H1 (cell line): ENCODE data around the gene BCLAF3. TPM values are rescaled to one million over a fixed set of nuclear protein-coding genes. Genes with fewer than 3 reads are reported as not detected.

ENCODE experiments used
- CTCF ChIA-PET: fragments of 300-600 bp; sonication (Branson Sonifier 250); formaldehyde crosslinking; loops from one replicate; lab custom pipeline; 2021; ENCODE audit not compliant: partially characterized antibody; lab: Charles Lee
- POLR2A ChIA-PET: fragments of 300-600 bp; sonication (Branson Sonifier 250); formaldehyde crosslinking; loops from one replicate; lab custom pipeline; 2021; ENCODE audit warnings: inconsistent platforms; ENCODE audit not compliant: partially characterized antibody; lab: Charles Lee
- DNase-seq, 2 experiments: peaks; one replicate each; pipeline versions ENCODE4 v3.0.0 to v3.0.0-alpha.2; 2010 to 2022; ENCODE audit warnings: low spot score in 2 of 2, low read depth in 1 of 2, mixed read lengths in 1 of 2
- FAIRE-seq: peaks from 2 replicates; lab custom pipeline; 2011; peaks lifted over from hg19 to GRCh38; lab: Jason Lieb, UNC
- H2AFZ ChIP-seq: 2 replicates; pipeline ENCODE4 v1.8.1; 2012; ENCODE audit warnings: low read length, inconsistent platforms
- H2AK5ac ChIP-seq: 2 replicates; pipeline ENCODE4 v1.6.1; 2013; ENCODE audit warnings: low read depth, low read length
- H2BK120ac ChIP-seq: replicated peaks from 2 replicates; pipeline ENCODE3; 2013; ENCODE audit warnings: low read depth, low read length, inconsistent platforms
- H2BK12ac ChIP-seq: 2 replicates; pipeline ENCODE4 v1.6.1; 2013; ENCODE audit warnings: low read depth, low read length
- H2BK15ac ChIP-seq: 2 replicates; pipeline ENCODE4 v1.6.1; 2013; ENCODE audit warnings: low read length
- H2BK20ac ChIP-seq: 2 replicates; pipeline ENCODE4 v1.6.1; 2013; ENCODE audit warnings: low read length
- H2BK5ac ChIP-seq: 2 replicates; pipeline ENCODE4 v1.6.1; 2013; ENCODE audit warnings: low read depth, low read length
- H3K14ac ChIP-seq: 2 replicates; pipeline ENCODE4 v1.6.1; 2013; ENCODE audit warnings: inconsistent platforms; ENCODE audit not compliant: insufficient read length
- H3K18ac ChIP-seq: 2 replicates; pipeline ENCODE4 v1.6.1; 2013; ENCODE audit warnings: low read length; ENCODE audit errors: extremely low read depth
- H3K23ac ChIP-seq: 2 replicates; pipeline ENCODE4 v1.6.1; 2013; ENCODE audit warnings: inconsistent platforms; ENCODE audit not compliant: insufficient read length
- H3K23me2 ChIP-seq: 2 replicates; pipeline ENCODE4 v1.6.1; 2013; ENCODE audit warnings: low read depth, low read length
- H3K27ac ChIP-seq: 2 replicates; pipeline ENCODE4 v1.6.1; 2011; ENCODE audit warnings: low read depth, low read length, inconsistent platforms
- H3K27me3 ChIP-seq, 4 experiments: replicated peaks in 1 of 4; 1 replicate in 1 of 4; 2 replicates in 3 of 4; pipeline versions ENCODE4 v1.6.1 to v1.8.1; 2011 to 2013; ENCODE audit warnings: low read length in 3 of 4, mild to moderate bottlenecking in 3 of 4, inconsistent platforms in 2 of 4, mixed read lengths in 2 of 4, moderate library complexity in 1 of 4; ENCODE audit not compliant: control insufficient read depth in 3 of 4, insufficient read depth in 3 of 4; ENCODE audit errors: extremely low read depth in 1 of 4
- H3K36me3 ChIP-seq, 4 experiments: 2 replicates each; pipeline versions ENCODE4 v1.6.1 to v1.8.1; 2011 to 2013; ENCODE audit warnings: mild to moderate bottlenecking in 4 of 4, low read length in 3 of 4, moderate library complexity in 2 of 4, control low read depth in 1 of 4, inconsistent platforms in 1 of 4; ENCODE audit not compliant: insufficient read depth in 4 of 4, control insufficient read depth in 2 of 4
- H3K4ac ChIP-seq: replicated peaks from 2 replicates; pipeline ENCODE3; 2013; ENCODE audit warnings: low read length, low read depth, mixed read lengths, inconsistent platforms; ENCODE audit not compliant: insufficient read length
- H3K4me1 ChIP-seq, 4 experiments: replicated peaks in 1 of 4; 1 replicate in 1 of 4; 2 replicates in 3 of 4; pipeline versions ENCODE4 v1.6.1 to v1.8.1; 2011 to 2013; ENCODE audit warnings: low read length in 3 of 4, inconsistent platforms in 2 of 4, mixed read lengths in 1 of 4; ENCODE audit not compliant: insufficient read depth in 4 of 4, control insufficient read depth in 3 of 4
- H3K4me2 ChIP-seq, 2 experiments: 2 replicates each; pipeline versions ENCODE4 v1.6.1 to v1.8.1; 2011 to 2013; ENCODE audit warnings: low read depth in 2 of 2, low read length in 2 of 2, control low read depth in 1 of 2, inconsistent platforms in 1 of 2, mild to moderate bottlenecking in 1 of 2; ENCODE audit not compliant: insufficient read depth in 1 of 2
- H3K4me3 ChIP-seq, 4 experiments: fragments of 200-600, 300-600 bp in 1 of 4; sonication (generic), shearing (Covaris generic), sonication (Bioruptor Twin) in 1 of 4; 2 replicates each; pipeline versions ENCODE4 v1.5.1 to v1.8.1; 2011 to 2016; ENCODE audit warnings: low read length in 4 of 4, low read depth in 3 of 4, control low read depth in 2 of 4, inconsistent platforms in 2 of 4, mild to moderate bottlenecking in 2 of 4, mixed read lengths in 1 of 4, moderate library complexity in 1 of 4; ENCODE audit not compliant: insufficient read depth in 2 of 4; ENCODE audit errors: extremely low read depth in 1 of 4
- H3K56ac ChIP-seq: replicated peaks from 2 replicates; pipeline ENCODE3; 2013; ENCODE audit warnings: low read depth, mild to moderate bottlenecking, mixed read lengths, low read length, inconsistent platforms; ENCODE audit not compliant: insufficient read length
- H3K79me1 ChIP-seq: 2 replicates; pipeline ENCODE4 v1.6.1; 2013; ENCODE audit warnings: low read depth, low read length, control low read depth
- H3K79me2 ChIP-seq, 2 experiments: 2 replicates each; pipeline versions ENCODE4 v1.6.1 to v1.8.1; 2012 to 2013; ENCODE audit warnings: low read length in 2 of 2, mild to moderate bottlenecking in 2 of 2, inconsistent platforms in 1 of 2; ENCODE audit not compliant: insufficient read depth in 2 of 2, control insufficient read depth in 1 of 2
- H3K9ac ChIP-seq, 4 experiments: replicated peaks in 1 of 4; 1 replicate in 1 of 4; 2 replicates in 3 of 4; pipeline versions ENCODE4 v1.6.1 to v1.8.1; 2011 to 2013; ENCODE audit warnings: low read depth in 3 of 4, low read length in 3 of 4, control low read depth in 2 of 4, mild to moderate bottlenecking in 2 of 4, moderate library complexity in 2 of 4, inconsistent platforms in 1 of 4; ENCODE audit errors: extremely low read depth in 1 of 4
- H3K9me3 ChIP-seq, 2 experiments: 2 replicates each; pipeline versions ENCODE4 v1.6.1 to v1.8.1; 2012 to 2013; ENCODE audit warnings: mild to moderate bottlenecking in 2 of 2, moderate library complexity in 2 of 2, control low read depth in 1 of 2, inconsistent platforms in 1 of 2, low read depth in 1 of 2, low read length in 1 of 2, mixed read lengths in 1 of 2; ENCODE audit not compliant: insufficient read depth in 2 of 2
- H4K20me1 ChIP-seq, 2 experiments: replicated peaks in 1 of 2; 2 replicates each; pipeline versions ENCODE3 to v1.8.1; 2011 to 2013; ENCODE audit warnings: inconsistent platforms in 2 of 2, low read length in 2 of 2, mild to moderate bottlenecking in 1 of 2; ENCODE audit not compliant: insufficient read depth in 2 of 2, control insufficient read depth in 1 of 2
- H4K5ac ChIP-seq: 2 replicates; pipeline ENCODE4 v1.6.1; 2013; ENCODE audit warnings: low read length, low read depth, mixed read lengths, inconsistent platforms; ENCODE audit not compliant: insufficient read length
- H4K8ac ChIP-seq: 2 replicates; pipeline ENCODE4 v1.8.0; 2013; ENCODE audit warnings: mild to moderate bottlenecking, moderate library complexity, low read length, inconsistent platforms; ENCODE audit not compliant: insufficient read depth; ENCODE audit errors: extremely low read depth
- H4K91ac ChIP-seq: replicated peaks from 2 replicates; pipeline ENCODE3; 2013; ENCODE audit warnings: low read length, mixed read lengths, inconsistent platforms; ENCODE audit not compliant: insufficient read length
- WGBS, 2 experiments: shearing (Covaris generic) in 1 of 2; methylation state at CpG; one replicate each; pipeline versions ENCODE4 v1.1.6 to v1.1.7; 2013 to 2015; ENCODE audit warnings: low lambda C conversion rate in 2 of 2, mixed read lengths in 2 of 2, inconsistent platforms in 1 of 2, low coverage in 1 of 2, missing lambda C conversion rate in 1 of 2; ENCODE audit not compliant: insufficient replicate concordance in 2 of 2, insufficient coverage in 1 of 2, insufficient read length in 1 of 2; ENCODE audit errors: extremely low coverage in 1 of 2, missing lambda C conversion rate in 1 of 2; 5-methylcytosine and 5-hydroxymethylcytosine counted together
- polyA plus RNA-seq, 7 experiments: library from polyadenylated mRNA; depleted of rRNA in 3 of 7; stranded (reverse) in 5 of 7; unstranded in 2 of 7; fragments of >200 nt in 5 of 7; fragments of 200-250 nt in 2 of 7; gene quantifications; 1 replicate in 5 of 7; 2 replicates in 1 of 7; 4 replicates in 1 of 7; pipeline versions ENCODE4 v1.2.1 to v1.2.3, GENCODE V29; 2011 to 2013; ENCODE audit warnings: missing spikeins in 2 of 7, mixed read lengths in 2 of 7
- total RNA-seq: library from RNA; stranded (reverse); fragmentation: NEBNext Ultra II Directional; extraction: Animal tissue kit (Norgen Biotek cat#: 25700); gene quantifications from 2 replicates; pipeline ENCODE4 v1.2.1, GENCODE V29; 2021

BCLAF3 gene
- total and polyA plus RNA-seq, 2 of the 8 experiments (the other 6 are each of a cell fraction or from before 2014, with no cell fraction given): 1.3 to 9.0 TPM

DNA sequence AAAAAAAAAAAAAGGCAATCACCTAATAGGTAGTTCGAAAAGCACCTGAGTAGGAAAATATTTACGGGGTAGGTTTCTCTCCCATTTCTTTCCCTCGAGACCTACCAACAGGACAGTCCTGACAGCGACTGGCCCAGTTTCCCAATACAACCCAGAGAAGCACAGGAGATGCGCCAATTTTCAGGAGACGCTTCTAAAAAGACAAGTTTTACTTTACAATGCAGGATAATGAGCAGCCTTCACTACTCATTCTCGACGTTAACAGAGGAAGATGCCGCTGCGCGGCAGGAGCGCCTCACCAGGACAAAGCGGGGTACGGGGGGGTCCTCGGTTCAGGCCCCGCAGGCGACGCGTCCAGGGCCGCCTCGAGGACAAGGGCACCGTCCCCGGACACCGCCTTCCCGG is 708 bp downstream of the BCLAF3 start:
- Histone ChIP-seq H2BK120ac (no peak overlapping the region), H2BK20ac (no peak overlapping the region), H3K27ac (no peak overlapping the region), H4K91ac (no peak overlapping the region), H3K23ac (no peak overlapping the region), H3K4me2 (peak overlapping the region; percentile 67 to 77), H2BK12ac (no peak overlapping the region), H3K79me2 (peaks cover 0 to 17% of the 10 kb centered on the region in 2 experiments; a peak in 1 of 4 replicates), H3K4me3 (peak overlapping the region; percentile 61 to 83 (median 70)), H3K56ac (no peak overlapping the region), H3K4ac (no peak overlapping the region), H3K4me1 (no peaks in the 10 kb centered on the region), H4K5ac (no peak overlapping the region), H4K8ac (no peak overlapping the region), H3K9ac (peak overlapping the region in 2 of 4 experiments; percentile 8 to 49; a peak in 3 of 7 replicates), H2BK5ac (no peak overlapping the region), H2AFZ (no peak overlapping the region), H2AK5ac (no peak overlapping the region), H4K20me1 (no peaks in the 10 kb centered on the region), H3K27me3 (no peaks in the 10 kb centered on the region), H3K14ac (no peak overlapping the region), H3K9me3 (no peaks in the 10 kb centered on the region), H3K79me1 (no peaks in the 10 kb centered on the region), H3K18ac (no peak overlapping the region), H3K36me3 (no peaks in the 10 kb centered on the region), H3K23me2 (no peaks in the 10 kb centered on the region; the same call in 1 of the 2 replicates), H2BK15ac (no peak overlapping the region)
- ChIA-PET POLR2A (no interaction called here), CTCF (no interaction called here)
- WGBS, 2 experiments: 4% methylated on average over 22 of the region's 25 CpGs; no CpG with 5 or more reads in 1 of the 2 experiments
- DNase-seq (peak in 1 of 2 experiments; percentile 55), FAIRE-seq (no peak)
